HCT116 (cell line): ENCODE measurements around the gene PNPLA8. TPM values are rescaled to one million over a fixed set of nuclear protein-coding genes. Genes with fewer than 3 reads are reported as not detected.
"Not testable (repeated sequence)": the region's sequence is repeated elsewhere in the genome, so short reads cannot be mapped to it uniquely, and the experiment has no call there.

Experiments
- ATAC-seq: fragments of 200-7000 bp; cut with Tn5 transposase; 2 replicates; pipeline ENCODE4 v1.9.1; 2020; ENCODE audit warnings: mild to moderate bottlenecking, moderate library complexity
- BruUV-seq: library from RNA; stranded (reverse); fragments of 400-500 nt; replicated peaks from 2 replicates; lab custom pipeline; 2021; lab: Mats Ljungman, UMichigan
- CTCF ChIA-PET: fragments of 300-600 bp; sonication (Branson Sonifier 250); formaldehyde crosslinking; loops from one replicate; lab custom pipeline; 2021; ENCODE audit warnings: antibody characterized with exemption; lab: Charles Lee
- POLR2A ChIA-PET: fragments of 300-600, 350-600 bp; sonication (Branson Sonifier 250); formaldehyde crosslinking; loops from one replicate; lab custom pipeline; 2021; ENCODE audit warnings: antibody characterized with exemption; lab: Charles Lee
- RAD21 ChIA-PET, 2 experiments: fragments of 300-600 bp; sonication (Branson Sonifier 250); formaldehyde crosslinking; loops; one replicate each; lab custom pipeline; 2023; ENCODE audit warnings: low total read pairs in 2 of 2; ENCODE audit not compliant: uncharacterized antibody in 2 of 2, unreplicated experiment in 2 of 2, low non-redundant PET in 1 of 2; lab: Charles Lee
- DNase-seq: peaks from one replicate; pipeline ENCODE4 v3.0.0-alpha.2; 2010; ENCODE audit warnings: low read depth, low spot score
- H2AFZ ChIP-seq: fragments of 200-600 bp; shearing (Covaris generic), sonication (generic); 2 replicates; pipeline ENCODE4 v1.6.1; 2017; ENCODE audit warnings: low read depth, mixed run types, mixed read lengths, antibody characterized with exemption, low read length; ENCODE audit not compliant: poor library complexity, severe bottlenecking
- H3K27ac ChIP-seq: 2 replicates; pipeline ENCODE4 v1.5.1; 2012; ENCODE audit warnings: low read depth, low read length
- H3K27me3 ChIP-seq: fragments of 200-600 bp; sonication (generic); 2 replicates; pipeline ENCODE4 v1.6.1; 2016; ENCODE audit warnings: mixed run types, low read length, mixed read lengths; ENCODE audit not compliant: insufficient read depth
- H3K36me3 ChIP-seq, 2 experiments: fragments of 200-500 bp in 1 of 2; fragments of 200-600 bp in 1 of 2; sonication (Bioruptor generic) in 1 of 2; sonication (generic) in 1 of 2; 2 replicates each; pipeline versions ENCODE4 v1.5.1 to v1.6.1; 2014 to 2016; ENCODE audit warnings: low read length in 2 of 2, inconsistent platforms in 1 of 2, mixed read lengths in 1 of 2, mixed run types in 1 of 2; ENCODE audit not compliant: insufficient read depth in 2 of 2, control insufficient read depth in 1 of 2
- H3K4me1 ChIP-seq, 2 experiments: fragments of 200-600 bp in 1 of 2; sonication (generic) in 1 of 2; 2 replicates each; pipeline versions ENCODE4 v1.5.1 to v1.6.1; 2012 to 2017; ENCODE audit warnings: low read length in 2 of 2, inconsistent platforms in 1 of 2, mild to moderate bottlenecking in 1 of 2, mixed read lengths in 1 of 2, mixed run types in 1 of 2, moderate library complexity in 1 of 2; ENCODE audit not compliant: insufficient read depth in 2 of 2, control insufficient read depth in 1 of 2
- H3K4me2 ChIP-seq: fragments of 200-600 bp; sonication (generic); 2 replicates; pipeline ENCODE4 v1.6.1; 2017; ENCODE audit warnings: mixed run types, low read length, mixed read lengths
- H3K4me3 ChIP-seq, 2 experiments: fragments of 200-600 bp in 1 of 2; sonication (generic) in 1 of 2; replicated peaks in 1 of 2; 2 replicates each; pipeline ENCODE4 v1.5.1; 2011 to 2016; ENCODE audit warnings: low read length in 2 of 2, control low read depth in 1 of 2, low read depth in 1 of 2, mild to moderate bottlenecking in 1 of 2, mixed read lengths in 1 of 2, mixed run types in 1 of 2
- H3K79me2 ChIP-seq: fragments of 200-600 bp; sonication (generic); 2 replicates; pipeline ENCODE4 v1.6.1; 2017; ENCODE audit warnings: mild to moderate bottlenecking, mixed run types, low read length, moderate library complexity, mixed read lengths; ENCODE audit not compliant: insufficient read depth
- H3K9ac ChIP-seq: fragments of 200-600 bp; sonication (generic); 2 replicates; pipeline ENCODE4 v1.6.1; 2016; ENCODE audit warnings: low read length, mixed read lengths
- H3K9me2 ChIP-seq: fragments of 200-600 bp; sonication (generic), shearing (Covaris generic); 2 replicates; pipeline ENCODE4 v1.6.1; 2017; ENCODE audit warnings: mixed run types, mild to moderate bottlenecking, moderate library complexity; ENCODE audit not compliant: insufficient read depth
- H3K9me3 ChIP-seq, 2 experiments: fragments of 200-500 bp in 1 of 2; fragments of 200-600 bp in 1 of 2; sonication (Bioruptor generic) in 1 of 2; sonication (generic) in 1 of 2; 2 replicates each; pipeline ENCODE4 v1.6.1; 2014 to 2017; ENCODE audit warnings: low read length in 2 of 2, mixed read lengths in 2 of 2, inconsistent platforms in 1 of 2, low read depth in 1 of 2, mild to moderate bottlenecking in 1 of 2, mixed run types in 1 of 2, moderate library complexity in 1 of 2; ENCODE audit not compliant: control insufficient read depth in 1 of 2, insufficient read depth in 1 of 2
- H4K20me1 ChIP-seq: fragments of 200-600 bp; sonication (generic), shearing (Covaris generic); 2 replicates; pipeline ENCODE4 v1.6.1; 2017; ENCODE audit warnings: mixed run types, mild to moderate bottlenecking, moderate library complexity; ENCODE audit not compliant: insufficient read depth
- ATF3 ChIP-seq: IDR thresholded peaks from 2 replicates; pipeline ENCODE4 v1.6.1; 2012
- FOSL1 ChIP-seq: IDR thresholded peaks from 2 replicates; pipeline ENCODE4 v1.6.1; 2012; ENCODE audit warnings: low read depth
- JUND ChIP-seq: IDR thresholded peaks from 2 replicates; pipeline ENCODE4 v1.6.1; 2012
- POLR2A ChIP-seq: IDR thresholded peaks from 2 replicates; pipeline ENCODE4 v1.7.0; 2011; ENCODE audit warnings: borderline replicate concordance; ENCODE audit not compliant: insufficient read depth, insufficient read length; ENCODE audit errors: extremely low read depth
- POLR2AphosphoS5 ChIP-seq: IDR thresholded peaks from 2 replicates; pipeline ENCODE4 v1.6.1; 2011; ENCODE audit warnings: mild to moderate bottlenecking, low read depth, low read length, moderate library complexity
- TCF7L2 ChIP-seq: IDR thresholded peaks from 2 replicates; pipeline ENCODE4 v1.7.0; 2011; ENCODE audit warnings: borderline replicate concordance, inconsistent platforms; ENCODE audit not compliant: insufficient read depth, insufficient read length; ENCODE audit errors: extremely low read depth
- ZBTB33 ChIP-seq: IDR thresholded peaks from 2 replicates; pipeline ENCODE4 v1.6.1; 2011; ENCODE audit warnings: mild to moderate bottlenecking, low read length, moderate library complexity; ENCODE audit not compliant: insufficient replicate concordance; ENCODE audit errors: extremely low read depth
- intact Hi-C: fragments of 100-400 bp; cut with micrococcal nuclease; formaldehyde crosslinking; loops from 2 replicates; pipeline ENCODE4 v1.10.0; 2022
- total RNA-seq: library from RNA; stranded (reverse); gene quantifications from one replicate; pipeline ENCODE4 v1.2.1, GENCODE V29; 2021; ENCODE audit not compliant: unreplicated experiment

PNPLA8 gene
- total RNA-seq, 1 experiment from 2014 or later = 12.9 TPM

GRCh38 chr7:108467391-108467790 is 58.5 kb downstream of the PNPLA8 start:
- no peaks in the 10 kb centered on the region for H4K20me1 ChIP-seq
- ChIA-PET RAD21 (no interaction called here), POLR2A (no interaction called here), CTCF (no interaction called here)
- H3K27me3 ChIP-seq = no peaks in the 10 kb centered on the region
- H3K79me2 ChIP-seq = no peaks in the 10 kb centered on the region
- H3K9me2 ChIP-seq = no peaks in the 10 kb centered on the region
- H3K4me3 ChIP-seq = no peak overlapping the region
- H3K27ac ChIP-seq = no peak overlapping the region
- H3K36me3 ChIP-seq = no peaks in the 10 kb centered on the region
- TF ChIP-seq ATF3 = no peak
- TF ChIP-seq POLR2AphosphoS5 = no peak
- no peak for TF ChIP-seq ZBTB33
- TF ChIP-seq JUND = no peak
- TF ChIP-seq FOSL1 = no peak
- no peak for TF ChIP-seq TCF7L2
- no peak for TF ChIP-seq POLR2A
- no peaks in the 10 kb centered on the region for H3K9me3 ChIP-seq
- no peak overlapping the region for H3K9ac ChIP-seq
- no peak overlapping the region for H2AFZ ChIP-seq
- H3K4me1 ChIP-seq = no peaks in the 10 kb centered on the region
- ATAC-seq = no peak
- DNase-seq = no peak
- no peak overlapping the region for H3K4me2 ChIP-seq
- intact Hi-C loops = no loop called here
- BruUV-seq = no TSS peak

- H3K27me3 ChIP-seq, H3K27ac ChIP-seq, DNase-seq, H3K4me1 ChIP-seq, BruUV-seq, H3K9me3 ChIP-seq, H4K20me1 ChIP-seq, H3K9me2 ChIP-seq, RAD21 ChIA-PET, H3K79me2 ChIP-seq, ATAC-seq, intact Hi-C loops, POLR2A ChIA-PET, H3K9ac ChIP-seq, H3K4me2 ChIP-seq, H3K4me3 ChIP-seq, H3K36me3 ChIP-seq, H2AFZ ChIP-seq: not testable (repeated sequence)
- CTCF ChIA-PET = interaction anchor here (1.2 kb wide), 1 partner anchor 31 kb away, joined by 4 read pairs; no protein-coding TSS in a partner anchor
Measured at GRCh38 chr7:108466322-108466721, 59.6 kb downstream of the PNPLA8 start.
